WI38 (cell line): ENCODE data around the gene TSC22D2.

Experiments used
- H3K4me3 ChIP-seq: 2 replicates; pipeline ENCODE4 v1.5.1; 2011; ENCODE audit warnings: low read depth, mild to moderate bottlenecking, control low read depth, low read length
- TF ChIP-seq, protein P1 (sequence below): IDR thresholded peaks from 2 replicates; pipeline ENCODE4 v1.5.1; 2012; ENCODE audit warnings: low read depth, mild to moderate bottlenecking, control low read depth, low read length

TSC22D2 gene

DNA sequence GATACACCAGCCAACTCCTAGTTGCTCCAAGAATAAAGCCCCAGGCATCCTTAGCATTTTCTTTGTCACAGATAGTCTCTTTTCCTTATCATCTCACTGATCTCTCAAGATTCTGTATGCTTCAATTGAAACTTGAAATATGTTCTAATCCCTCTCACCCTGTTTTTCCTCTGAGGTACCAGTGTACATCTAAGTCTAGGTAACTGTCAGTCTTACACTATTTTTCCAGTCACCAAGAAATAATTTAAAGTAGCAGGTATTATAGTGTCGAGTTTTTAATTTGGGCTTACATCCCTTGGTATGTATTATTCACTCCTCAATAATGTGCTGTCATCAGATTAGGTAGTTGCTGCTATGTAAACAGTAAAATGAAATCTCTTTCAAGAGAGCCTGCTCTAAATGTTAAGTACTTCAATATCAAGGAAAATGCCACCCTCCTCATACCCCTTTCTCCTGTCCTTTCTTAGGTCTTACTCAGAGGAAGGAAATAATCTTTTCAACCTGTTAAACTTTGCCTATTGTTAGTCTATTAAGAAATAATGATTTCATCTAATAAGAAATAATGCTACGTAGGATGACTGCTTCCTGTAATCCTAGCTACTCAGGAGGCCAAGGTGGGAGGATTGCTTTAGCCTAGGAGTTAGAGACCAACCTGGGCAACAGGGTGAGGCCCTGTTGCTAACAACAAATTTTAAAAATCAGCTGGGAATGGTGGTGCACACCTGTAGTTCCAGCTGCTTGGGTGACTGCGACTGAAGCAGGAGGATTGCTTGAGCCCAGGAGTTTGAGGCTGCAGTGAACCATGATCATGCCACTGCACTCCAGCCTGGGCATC lies 39.8 kb downstream of the TSC22D2 start:
- TF ChIP-seq, protein P1, sequence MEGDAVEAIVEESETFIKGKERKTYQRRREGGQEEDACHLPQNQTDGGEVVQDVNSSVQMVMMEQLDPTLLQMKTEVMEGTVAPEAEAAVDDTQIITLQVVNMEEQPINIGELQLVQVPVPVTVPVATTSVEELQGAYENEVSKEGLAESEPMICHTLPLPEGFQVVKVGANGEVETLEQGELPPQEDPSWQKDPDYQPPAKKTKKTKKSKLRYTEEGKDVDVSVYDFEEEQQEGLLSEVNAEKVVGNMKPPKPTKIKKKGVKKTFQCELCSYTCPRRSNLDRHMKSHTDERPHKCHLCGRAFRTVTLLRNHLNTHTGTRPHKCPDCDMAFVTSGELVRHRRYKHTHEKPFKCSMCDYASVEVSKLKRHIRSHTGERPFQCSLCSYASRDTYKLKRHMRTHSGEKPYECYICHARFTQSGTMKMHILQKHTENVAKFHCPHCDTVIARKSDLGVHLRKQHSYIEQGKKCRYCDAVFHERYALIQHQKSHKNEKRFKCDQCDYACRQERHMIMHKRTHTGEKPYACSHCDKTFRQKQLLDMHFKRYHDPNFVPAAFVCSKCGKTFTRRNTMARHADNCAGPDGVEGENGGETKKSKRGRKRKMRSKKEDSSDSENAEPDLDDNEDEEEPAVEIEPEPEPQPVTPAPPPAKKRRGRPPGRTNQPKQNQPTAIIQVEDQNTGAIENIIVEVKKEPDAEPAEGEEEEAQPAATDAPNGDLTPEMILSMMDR = no peak
- H3K4me3 ChIP-seq = no peak overlapping the region

DNA sequence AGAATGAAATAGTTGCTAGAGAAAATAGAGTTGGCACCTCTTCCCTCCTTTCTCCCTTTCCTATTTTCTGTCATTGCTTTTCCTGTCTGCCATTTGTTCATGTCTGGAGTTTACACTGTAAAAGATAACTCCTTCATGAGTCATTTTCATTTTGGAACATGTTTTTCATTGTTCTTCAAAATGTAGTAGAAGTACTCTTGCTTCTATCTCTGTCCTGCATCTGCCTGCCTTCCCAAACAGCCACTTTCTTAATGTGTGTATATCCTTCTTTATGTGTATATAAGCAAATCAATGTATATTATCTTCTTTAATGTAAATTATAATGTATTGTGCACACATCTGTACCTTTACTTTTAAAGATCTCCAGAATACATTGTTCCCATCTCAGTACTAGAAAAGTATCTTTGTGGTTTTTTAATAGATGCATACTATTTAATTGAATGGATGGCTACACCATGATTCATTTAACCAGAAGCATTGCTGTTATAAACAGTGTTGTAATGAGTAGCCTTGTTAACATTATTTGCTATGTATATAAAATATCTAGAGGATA lies 41.1 kb downstream of the TSC22D2 start:
- no peak overlapping the region for H3K4me3 ChIP-seq
- TF ChIP-seq, protein P1 = no peak

DNA sequence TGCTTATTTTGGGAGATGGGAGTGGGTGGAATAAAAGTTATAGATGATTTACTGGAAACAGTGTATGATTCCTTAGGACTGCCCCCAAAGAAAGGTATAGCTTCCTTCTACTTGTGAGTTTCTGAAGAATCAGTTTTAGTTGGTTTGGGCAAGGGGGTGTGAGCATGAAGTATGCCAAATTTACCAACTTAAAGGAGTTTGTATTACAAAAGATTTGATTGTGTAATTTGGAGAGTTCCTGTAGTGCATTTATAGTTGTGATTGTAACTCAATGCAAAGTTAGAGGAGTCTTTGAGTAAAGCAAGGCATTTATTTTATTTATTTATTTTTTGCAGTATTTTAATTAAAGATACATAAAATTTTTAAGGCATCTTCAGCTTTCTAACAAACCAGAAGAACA lies 42.8 kb downstream of the TSC22D2 start:
- TF ChIP-seq, protein P1 = no peak
- no peak overlapping the region for H3K4me3 ChIP-seq

DNA sequence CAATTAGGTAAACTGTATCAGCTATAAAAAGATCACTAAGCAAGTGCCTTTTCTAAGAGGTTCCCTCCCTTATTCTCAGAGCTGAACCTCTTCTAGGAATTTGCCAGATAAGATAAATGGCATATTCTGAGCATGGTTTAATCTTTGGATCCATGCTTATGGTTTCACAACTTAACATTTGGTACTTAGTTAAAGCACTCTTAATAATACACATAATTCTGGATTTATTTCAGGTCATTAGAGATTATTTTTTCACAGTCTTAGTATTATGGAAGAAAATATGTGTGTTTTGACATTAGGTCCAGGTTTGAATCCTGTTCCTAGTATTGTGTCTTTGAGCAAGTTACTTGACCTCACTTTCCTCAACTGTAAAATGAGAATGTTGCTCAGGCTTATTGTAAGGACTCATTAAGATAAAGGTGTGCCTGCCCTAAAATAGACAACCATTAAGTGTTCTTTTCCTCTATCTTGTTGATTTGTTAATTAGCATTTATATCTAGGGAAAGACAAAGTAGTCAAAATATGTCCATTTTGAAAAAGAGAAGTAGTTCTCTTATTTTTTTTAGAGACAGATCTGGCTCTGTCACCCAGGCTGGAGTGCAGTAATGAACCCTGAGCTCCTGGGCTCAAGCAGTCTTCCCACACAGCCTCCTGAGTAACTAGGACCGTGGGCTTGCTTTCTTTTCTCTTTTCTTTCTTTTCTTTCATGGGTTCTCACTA lies 43.4 kb downstream of the TSC22D2 start:
- TF ChIP-seq, protein P1 = no peak
- H3K4me3 ChIP-seq = no peak overlapping the region

DNA sequence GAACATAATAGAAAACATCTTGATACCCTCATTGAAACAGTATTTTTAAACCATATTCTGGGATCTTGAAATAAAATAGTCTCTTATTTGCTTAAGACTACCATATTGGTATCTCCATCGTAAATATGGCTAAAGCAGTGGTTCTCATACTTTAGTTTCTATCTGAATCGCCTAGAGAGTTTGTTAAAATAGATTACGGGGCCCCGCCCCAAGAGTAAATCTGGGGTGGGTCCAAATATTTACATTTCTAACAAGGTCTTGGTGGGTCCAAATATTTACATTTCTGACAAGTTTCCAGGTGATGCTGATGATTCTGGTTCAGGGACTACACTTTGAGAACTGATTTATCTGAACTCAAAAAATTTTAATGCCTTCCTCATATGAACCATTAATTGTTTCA lies 45.3 kb downstream of the TSC22D2 start:
- H3K4me3 ChIP-seq = no peak overlapping the region
- TF ChIP-seq, protein P1 = no peak

DNA sequence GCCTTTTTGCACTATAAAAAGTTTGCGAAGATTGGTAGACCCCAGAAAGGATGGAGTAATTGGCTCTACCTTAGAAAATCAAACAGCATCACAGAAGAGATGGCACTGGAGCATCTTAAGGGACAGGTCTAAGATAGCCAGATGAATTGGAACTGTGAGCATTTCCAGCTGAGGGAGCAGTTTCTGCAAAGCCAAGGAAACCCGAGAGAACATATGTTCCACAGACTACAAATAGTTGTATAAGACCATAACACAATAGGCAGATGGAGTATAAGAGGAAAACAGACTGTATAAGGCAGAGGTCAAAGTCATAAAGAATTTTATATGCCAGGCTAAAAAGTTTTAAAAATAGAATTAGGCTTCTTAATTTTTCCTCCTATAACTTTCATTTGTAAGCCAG lies 46.0 kb downstream of the TSC22D2 start:
- TF ChIP-seq, protein P1 = no peak

DNA sequence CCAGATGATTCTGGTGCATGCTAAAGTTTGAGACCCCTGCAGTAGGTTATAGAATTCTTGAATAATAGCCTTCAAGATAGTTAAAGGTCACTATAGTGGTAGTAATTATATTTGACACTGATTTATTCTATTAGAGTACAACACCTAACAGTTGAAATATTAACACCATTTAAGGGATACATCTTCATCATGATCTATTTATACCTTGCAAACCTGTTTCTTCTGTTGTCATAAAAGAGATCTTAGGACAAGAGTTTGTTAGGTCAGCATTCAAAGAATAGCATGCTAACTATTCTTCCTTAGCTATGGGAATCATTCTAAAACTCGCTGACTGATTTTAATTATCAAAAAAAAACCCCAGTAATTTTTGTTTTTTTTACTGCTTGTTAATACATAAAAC lies 46.5 kb downstream of the TSC22D2 start:
- TF ChIP-seq, protein P1 = no peak
- H3K4me3 ChIP-seq = no peak overlapping the region

More for the DNA sequence above, 46.0 kb downstream of the TSC22D2 start:
- no peak overlapping the region for H3K4me3 ChIP-seq
